ENCODE data around the gene DIP2C.

DIP2C gene

GRCh38 chr10:423178-423577, 266.3 kb downstream of the DIP2C start:
- Mint-ChIP-seq H3K27ac (no peak overlapping the region), H3K4me3 (no peak overlapping the region), H3K4me1 (no peaks in the 10 kb centered on the region), H3K9me3 (peaks cover 7% of the 10 kb centered on the region), H3K36me3 (ENCODE audit: low read depth) (peaks cover 2% of the 10 kb centered on the region), H3K27me3 (no peaks in the 10 kb centered on the region)
- ATAC-seq = no peak
- DNase-seq = no peak

GRCh38 chr10:422675-423074, 266.8 kb downstream of the DIP2C start:
- ATAC-seq (no peak), DNase-seq (no peak)
- no peaks in the 10 kb centered on the region for H3K4me1 Mint-ChIP-seq
- peaks cover 2% of the 10 kb centered on the region for H3K36me3 Mint-ChIP-seq (ENCODE audit: low read depth)
- H3K4me3 Mint-ChIP-seq = no peak overlapping the region
- no peak overlapping the region for H3K27ac Mint-ChIP-seq
- peaks cover 7% of the 10 kb centered on the region for H3K9me3 Mint-ChIP-seq
- no peaks in the 10 kb centered on the region for H3K27me3 Mint-ChIP-seq

GRCh38 chr10:422241-422640, 267.2 kb downstream of the DIP2C start:
- no peak for ATAC-seq
- Mint-ChIP-seq H3K4me1 (no peaks in the 10 kb centered on the region), H3K27ac (no peak overlapping the region)

GRCh38 chr10:421170-421569, 268.3 kb downstream of the DIP2C start:
- Mint-ChIP-seq H3K36me3 (ENCODE audit: low read depth) (peaks cover 2% of the 10 kb centered on the region), H3K27ac (no peak overlapping the region), H3K9me3 (peaks cover 7% of the 10 kb centered on the region), H3K4me1 (no peaks in the 10 kb centered on the region), H3K4me3 (no peak overlapping the region), H3K27me3 (no peaks in the 10 kb centered on the region)
- DNase-seq (no peak), ATAC-seq (no peak)

More at GRCh38 chr10:422241-422640, 267.2 kb downstream of the DIP2C start:
- Mint-ChIP-seq H3K4me3 (no peak overlapping the region), H3K9me3 (peaks cover 7% of the 10 kb centered on the region), H3K36me3 (ENCODE audit: low read depth) (peaks cover 2% of the 10 kb centered on the region), H3K27me3 (no peaks in the 10 kb centered on the region)
- DNase-seq = no peak

GRCh38 chr10:420154-421121, 269.0 kb downstream of the DIP2C start:
- Mint-ChIP-seq H3K4me3 (no peak overlapping the region), H3K27ac (no peak overlapping the region), H3K9me3 (peaks cover 5% of the 10 kb centered on the region), H3K4me1 (no peaks in the 10 kb centered on the region), H3K27me3 (no peaks in the 10 kb centered on the region), H3K36me3 (ENCODE audit: low read depth) (peaks cover 2% of the 10 kb centered on the region)
- no peak for ATAC-seq
- DNase-seq = no peak

- H3K4me1 Mint-ChIP-seq = no peaks in the 10 kb centered on the region
- no peak for ATAC-seq
- no peaks in the 10 kb centered on the region for H3K36me3 Mint-ChIP-seq (ENCODE audit: low read depth)
These were observed 270.6 kb downstream of the DIP2C start for GRCh38 chr10:418894-419293.

GRCh38 chr10:418226-418625, 271.2 kb downstream of the DIP2C start:
- H3K27me3 Mint-ChIP-seq = peaks cover 2% of the 10 kb centered on the region
- H3K9me3 Mint-ChIP-seq = no peaks in the 10 kb centered on the region
- no peaks in the 10 kb centered on the region for H3K4me1 Mint-ChIP-seq
- DNase-seq (no peak), ATAC-seq (no peak)
- H3K36me3 Mint-ChIP-seq (ENCODE audit: low read depth) = no peaks in the 10 kb centered on the region
- H3K4me3 Mint-ChIP-seq = no peak overlapping the region
- no peak overlapping the region for H3K27ac Mint-ChIP-seq

More at GRCh38 chr10:418894-419293, 270.6 kb downstream of the DIP2C start:
- H3K27me3 Mint-ChIP-seq = no peaks in the 10 kb centered on the region
- H3K4me3 Mint-ChIP-seq = no peak overlapping the region
- H3K27ac Mint-ChIP-seq = no peak overlapping the region
- no peaks in the 10 kb centered on the region for H3K9me3 Mint-ChIP-seq
- DNase-seq = no peak

- H3K27ac Mint-ChIP-seq = no peak overlapping the region
- no peaks in the 10 kb centered on the region for H3K4me1 Mint-ChIP-seq
- no peak for ATAC-seq
- H3K27me3 Mint-ChIP-seq = peaks cover 2% of the 10 kb centered on the region
- H3K36me3 Mint-ChIP-seq (ENCODE audit: low read depth) = no peaks in the 10 kb centered on the region
- no peak overlapping the region for H3K4me3 Mint-ChIP-seq
- no peak for DNase-seq
- no peaks in the 10 kb centered on the region for H3K9me3 Mint-ChIP-seq
These were observed 273.4 kb downstream of the DIP2C start for GRCh38 chr10:416091-416515.

- DNase-seq = no peak
- Mint-ChIP-seq H3K4me1 (no peaks in the 10 kb centered on the region), H3K27me3 (peaks cover 2% of the 10 kb centered on the region), H3K4me3 (no peak overlapping the region), H3K9me3 (no peaks in the 10 kb centered on the region), H3K27ac (no peak overlapping the region), H3K36me3 (ENCODE audit: low read depth) (no peaks in the 10 kb centered on the region)
- ATAC-seq = no peak
These were observed 275.8 kb downstream of the DIP2C start for GRCh38 chr10:413662-414071.

GRCh38 chr10:412109-412508, 277.4 kb downstream of the DIP2C start:
- ATAC-seq (no peak), DNase-seq (no peak)
- Mint-ChIP-seq H3K9me3 (no peaks in the 10 kb centered on the region), H3K27ac (no peak overlapping the region), H3K4me1 (no peaks in the 10 kb centered on the region), H3K36me3 (ENCODE audit: low read depth) (no peaks in the 10 kb centered on the region), H3K4me3 (no peak overlapping the region), H3K27me3 (peaks cover 2% of the 10 kb centered on the region)

- no peaks in the 10 kb centered on the region for H3K9me3 Mint-ChIP-seq
- ATAC-seq (no peak), DNase-seq (no peak)
- no peak overlapping the region for H3K27ac Mint-ChIP-seq
- H3K36me3 Mint-ChIP-seq (ENCODE audit: low read depth) = no peaks in the 10 kb centered on the region
- no peaks in the 10 kb centered on the region for H3K4me1 Mint-ChIP-seq
- H3K4me3 Mint-ChIP-seq = no peak overlapping the region
- H3K27me3 Mint-ChIP-seq = peaks cover 2% of the 10 kb centered on the region
These were observed 277.9 kb downstream of the DIP2C start for GRCh38 chr10:411603-412002.

- ATAC-seq (no peak), DNase-seq (no peak)
- Mint-ChIP-seq H3K27me3 (peaks cover 2% of the 10 kb centered on the region), H3K4me3 (no peak overlapping the region), H3K27ac (no peak overlapping the region), H3K36me3 (ENCODE audit: low read depth) (no peaks in the 10 kb centered on the region), H3K9me3 (no peaks in the 10 kb centered on the region), H3K4me1 (no peaks in the 10 kb centered on the region)
These were observed 279.9 kb downstream of the DIP2C start for GRCh38 chr10:409408-410040.

GRCh38 chr10:408236-408635, 281.2 kb downstream of the DIP2C start:
- Mint-ChIP-seq H3K4me3 (no peak overlapping the region), H3K27ac (no peak overlapping the region), H3K36me3 (ENCODE audit: low read depth) (no peaks in the 10 kb centered on the region), H3K4me1 (no peaks in the 10 kb centered on the region), H3K27me3 (no peaks in the 10 kb centered on the region), H3K9me3 (no peaks in the 10 kb centered on the region)
- no peak for DNase-seq
- ATAC-seq = no peak

- no peaks in the 10 kb centered on the region for H3K4me1 Mint-ChIP-seq
- H3K27me3 Mint-ChIP-seq = no peaks in the 10 kb centered on the region
- ATAC-seq (no peak), DNase-seq (no peak)
- no peaks in the 10 kb centered on the region for H3K9me3 Mint-ChIP-seq
- no peak overlapping the region for H3K27ac Mint-ChIP-seq
- H3K36me3 Mint-ChIP-seq (ENCODE audit: low read depth) = no peaks in the 10 kb centered on the region
- no peak overlapping the region for H3K4me3 Mint-ChIP-seq
These were observed 282.5 kb downstream of the DIP2C start for GRCh38 chr10:406976-407375.

GRCh38 chr10:405648-406047, 283.8 kb downstream of the DIP2C start:
- H3K9me3 Mint-ChIP-seq = no peaks in the 10 kb centered on the region
- H3K4me3 Mint-ChIP-seq = no peak overlapping the region
- H3K27me3 Mint-ChIP-seq = no peaks in the 10 kb centered on the region
- DNase-seq (no peak), ATAC-seq (no peak)
- H3K27ac Mint-ChIP-seq = no peak overlapping the region
- H3K36me3 Mint-ChIP-seq (ENCODE audit: low read depth) = no peaks in the 10 kb centered on the region
- no peaks in the 10 kb centered on the region for H3K4me1 Mint-ChIP-seq
